Uterus (tissue), 2 donors: ENCODE measurements around the gene CNPY1.

Experiments
- POLR2A ChIP-seq, 2 donors: fragments of 450-650 bp; IDR thresholded peaks; one replicate each; pipeline ENCODE4 v1.6.1; 2016; ENCODE audit warnings: antibody characterized with exemption in 2 of 2, mild to moderate bottlenecking in 1 of 2, moderate library complexity in 1 of 2
- TF ChIP-seq, protein P1 (sequence below), 4 experiments: fragments of 200-600 bp in 2 of 4; fragments of 450-650 bp in 2 of 4; sonication (generic) in 2 of 4; IDR thresholded peaks; one replicate each; pipeline ENCODE4 v1.5.1; 2016 to 2019; ENCODE audit warnings: antibody characterized with exemption in 4 of 4, mild to moderate bottlenecking in 2 of 4, moderate library complexity in 1 of 4

- TF ChIP-seq, protein P1, sequence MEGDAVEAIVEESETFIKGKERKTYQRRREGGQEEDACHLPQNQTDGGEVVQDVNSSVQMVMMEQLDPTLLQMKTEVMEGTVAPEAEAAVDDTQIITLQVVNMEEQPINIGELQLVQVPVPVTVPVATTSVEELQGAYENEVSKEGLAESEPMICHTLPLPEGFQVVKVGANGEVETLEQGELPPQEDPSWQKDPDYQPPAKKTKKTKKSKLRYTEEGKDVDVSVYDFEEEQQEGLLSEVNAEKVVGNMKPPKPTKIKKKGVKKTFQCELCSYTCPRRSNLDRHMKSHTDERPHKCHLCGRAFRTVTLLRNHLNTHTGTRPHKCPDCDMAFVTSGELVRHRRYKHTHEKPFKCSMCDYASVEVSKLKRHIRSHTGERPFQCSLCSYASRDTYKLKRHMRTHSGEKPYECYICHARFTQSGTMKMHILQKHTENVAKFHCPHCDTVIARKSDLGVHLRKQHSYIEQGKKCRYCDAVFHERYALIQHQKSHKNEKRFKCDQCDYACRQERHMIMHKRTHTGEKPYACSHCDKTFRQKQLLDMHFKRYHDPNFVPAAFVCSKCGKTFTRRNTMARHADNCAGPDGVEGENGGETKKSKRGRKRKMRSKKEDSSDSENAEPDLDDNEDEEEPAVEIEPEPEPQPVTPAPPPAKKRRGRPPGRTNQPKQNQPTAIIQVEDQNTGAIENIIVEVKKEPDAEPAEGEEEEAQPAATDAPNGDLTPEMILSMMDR (IDR thresholded peaks at IDR 0.05), result no peak
- no peak for TF ChIP-seq POLR2A (IDR thresholded peaks at IDR 0.05)
Observed at GRCh38 chr7:155511702-155511996, 34.7 kb downstream of the CNPY1 start.
